ENCODE data around the gene CSNK1A1. TPM values are rescaled to one million over a fixed set of nuclear protein-coding genes. Genes with fewer than 3 reads are reported as not detected.
A peak's percentile ranks its signal among the peaks of the same experiment; 100 is the strongest.
"Not testable (repeated sequence)": the region's sequence is repeated elsewhere in the genome, so short reads cannot be mapped to it uniquely, and the experiment has no call there.

The CSNK1A1 gene
- total RNA-seq, 1 experiment from 2014 or later: 193 TPM

- H3K4me1 ChIP-seq (ENCODE audit: low read length): peaks cover 12% of the 10 kb centered on the region
- H3K79me2 ChIP-seq (ENCODE audit: low read length); DNase-seq; H2AFZ ChIP-seq (ENCODE audit: low read length); H3K9me3 ChIP-seq (ENCODE audit: low read length); H3K4me3 ChIP-seq (ENCODE audit: low read length); H4K20me1 ChIP-seq (ENCODE audit: insufficient read depth, low read depth, low read length); H3K9ac ChIP-seq (ENCODE audit: low read length); H3K4me2 ChIP-seq (ENCODE audit: low read depth, low read length, poor library complexity, severe bottlenecking); H3K27me3 ChIP-seq (ENCODE audit: low read length); H3K9me2 ChIP-seq (replicated peaks; ENCODE audit: insufficient read depth, low read length); H3K36me3 ChIP-seq (ENCODE audit: insufficient read depth, low read length); H3K27ac ChIP-seq (ENCODE audit: low read length): not testable (repeated sequence)
Observed at GRCh38 chr5:149446794-149447193, 104.4 kb downstream of the CSNK1A1 start.

GRCh38 chr5:149445739-149446369 is 105.4 kb downstream of the CSNK1A1 start:
- H3K27ac ChIP-seq (ENCODE audit: low read length): no peak overlapping the region
- no peak overlapping the region for H3K9ac ChIP-seq (ENCODE audit: low read length)
- no peaks in the 10 kb centered on the region for H3K79me2 ChIP-seq (ENCODE audit: low read length)
- no peaks in the 10 kb centered on the region for H3K9me2 ChIP-seq (replicated peaks; ENCODE audit: insufficient read depth, low read length)
- H3K4me2 ChIP-seq (ENCODE audit: low read depth, low read length, poor library complexity, severe bottlenecking): no peak overlapping the region
- no peaks in the 10 kb centered on the region for H3K9me3 ChIP-seq (ENCODE audit: low read length)
- H3K27me3 ChIP-seq (ENCODE audit: low read length): no peaks in the 10 kb centered on the region
- no peak overlapping the region for H2AFZ ChIP-seq (ENCODE audit: low read length)
- no peak for DNase-seq
- no peaks in the 10 kb centered on the region for H4K20me1 ChIP-seq (ENCODE audit: insufficient read depth, low read depth, low read length)
- H3K36me3 ChIP-seq (ENCODE audit: insufficient read depth, low read length): no peaks in the 10 kb centered on the region
- H3K4me3 ChIP-seq (ENCODE audit: low read length): no peak overlapping the region
- H3K4me1 ChIP-seq (ENCODE audit: low read length): peaks cover 12% of the 10 kb centered on the region

- peaks cover 12% of the 10 kb centered on the region for H3K4me1 ChIP-seq (ENCODE audit: low read length)
- no peaks in the 10 kb centered on the region for H3K9me3 ChIP-seq (ENCODE audit: low read length)
- no peaks in the 10 kb centered on the region for H3K27me3 ChIP-seq (ENCODE audit: low read length)
- H4K20me1 ChIP-seq (ENCODE audit: insufficient read depth, low read depth, low read length): no peaks in the 10 kb centered on the region
- H3K9me2 ChIP-seq (replicated peaks; ENCODE audit: insufficient read depth, low read length): no peaks in the 10 kb centered on the region
- no peaks in the 10 kb centered on the region for H3K79me2 ChIP-seq (ENCODE audit: low read length)
- no peak overlapping the region for H3K4me3 ChIP-seq (ENCODE audit: low read length)
- H3K36me3 ChIP-seq (ENCODE audit: insufficient read depth, low read length): no peaks in the 10 kb centered on the region
- H2AFZ ChIP-seq (ENCODE audit: low read length): no peak overlapping the region
- no peak overlapping the region for H3K9ac ChIP-seq (ENCODE audit: low read length)
- no peak overlapping the region for H3K4me2 ChIP-seq (ENCODE audit: low read depth, low read length, poor library complexity, severe bottlenecking)
- no peak for DNase-seq
- no peak overlapping the region for H3K27ac ChIP-seq (ENCODE audit: low read length)
Observed at GRCh38 chr5:149445343-149445738, 105.9 kb downstream of the CSNK1A1 start.

- peaks cover 12% of the 10 kb centered on the region for H3K4me1 ChIP-seq (ENCODE audit: low read length)
Observed at GRCh38 chr5:149444430-149444829, 106.8 kb downstream of the CSNK1A1 start.

GRCh38 chr5:149443210-149443609 is 108.0 kb downstream of the CSNK1A1 start:
- no peak overlapping the region for H2AFZ ChIP-seq (ENCODE audit: low read length)
- no peak overlapping the region for H3K9ac ChIP-seq (ENCODE audit: low read length)

More at GRCh38 chr5:149444430-149444829, 106.8 kb downstream of the CSNK1A1 start:
- not testable (repeated sequence) for H3K36me3 ChIP-seq (ENCODE audit: insufficient read depth, low read length); H3K9me2 ChIP-seq (replicated peaks; ENCODE audit: insufficient read depth, low read length); H3K4me2 ChIP-seq (ENCODE audit: low read depth, low read length, poor library complexity, severe bottlenecking); H3K9ac ChIP-seq (ENCODE audit: low read length); H3K4me3 ChIP-seq (ENCODE audit: low read length); H4K20me1 ChIP-seq (ENCODE audit: insufficient read depth, low read depth, low read length); H3K79me2 ChIP-seq (ENCODE audit: low read length); H3K9me3 ChIP-seq (ENCODE audit: low read length); DNase-seq; H3K27me3 ChIP-seq (ENCODE audit: low read length); H3K27ac ChIP-seq (ENCODE audit: low read length); H2AFZ ChIP-seq (ENCODE audit: low read length)

GRCh38 chr5:149442563-149443182 is 108.6 kb downstream of the CSNK1A1 start:
- Histone ChIP-seq H3K9me2 (replicated peaks; ENCODE audit: insufficient read depth, low read length) (no peaks in the 10 kb centered on the region), H3K9ac (ENCODE audit: low read length) (no peak overlapping the region), H4K20me1 (ENCODE audit: insufficient read depth, low read depth, low read length) (no peaks in the 10 kb centered on the region), H3K4me2 (ENCODE audit: low read depth, low read length, poor library complexity, severe bottlenecking) (no peak overlapping the region), H3K27me3 (ENCODE audit: low read length) (no peaks in the 10 kb centered on the region), H3K79me2 (ENCODE audit: low read length) (no peaks in the 10 kb centered on the region), H3K9me3 (ENCODE audit: low read length) (no peaks in the 10 kb centered on the region), H3K36me3 (ENCODE audit: insufficient read depth, low read length) (no peaks in the 10 kb centered on the region), H3K4me1 (ENCODE audit: low read length) (no peaks in the 10 kb centered on the region), H3K4me3 (ENCODE audit: low read length) (no peak overlapping the region), H2AFZ (ENCODE audit: low read length) (no peak overlapping the region), H3K27ac (ENCODE audit: low read length) (no peak overlapping the region)
- DNase-seq: peak; percentile 82

More at GRCh38 chr5:149443210-149443609, 108.0 kb downstream of the CSNK1A1 start:
- Histone ChIP-seq H3K4me1 (ENCODE audit: low read length) (peaks cover 2% of the 10 kb centered on the region), H3K4me3 (ENCODE audit: low read length) (no peak overlapping the region), H3K4me2 (ENCODE audit: low read depth, low read length, poor library complexity, severe bottlenecking) (no peak overlapping the region), H3K9me2 (replicated peaks; ENCODE audit: insufficient read depth, low read length) (no peaks in the 10 kb centered on the region), H3K36me3 (ENCODE audit: insufficient read depth, low read length) (no peaks in the 10 kb centered on the region), H4K20me1 (ENCODE audit: insufficient read depth, low read depth, low read length) (no peaks in the 10 kb centered on the region), H3K27me3 (ENCODE audit: low read length) (no peaks in the 10 kb centered on the region), H3K79me2 (ENCODE audit: low read length) (no peaks in the 10 kb centered on the region), H3K9me3 (ENCODE audit: low read length) (no peaks in the 10 kb centered on the region), H3K27ac (ENCODE audit: low read length) (no peak overlapping the region)
- DNase-seq: no peak

Other genes starting within 250 kb of the CSNK1A1 start
- 16.3 and 22.0 TPM in 2 replicates for gene GRPEL2, start 205.9 kb downstream of the CSNK1A1 start, total RNA-seq (2014; rRNA removed; shearing (Covaris generic); ENCODE audit: low replicate concordance)
- gene PCYOX1L, start 193.4 kb downstream of the CSNK1A1 start, total RNA-seq (2014; rRNA removed; shearing (Covaris generic); ENCODE audit: low replicate concordance): 18.4 and 51.6 TPM in 2 replicates
- not detected in 2 replicates for gene IL17B, start 172.1 kb downstream of the CSNK1A1 start, total RNA-seq (2014; rRNA removed; shearing (Covaris generic); ENCODE audit: low replicate concordance)
- gene ARHGEF37, start 30.1 kb upstream of the CSNK1A1 start, total RNA-seq (2014; rRNA removed; shearing (Covaris generic); ENCODE audit: low replicate concordance): 17.0 and 30.0 TPM in 2 replicates
- 6.1 and 7.0 TPM in 2 replicates for gene PPARGC1B, start 178.9 kb upstream of the CSNK1A1 start, total RNA-seq (2014; rRNA removed; shearing (Covaris generic); ENCODE audit: low replicate concordance)

Measured in Karpas-422 (cell line).